Measurements from ENCODE around the gene MAD1L1. TPM values are rescaled to one million over a fixed set of nuclear protein-coding genes. Genes with fewer than 3 reads are reported as not detected.

MAD1L1 gene
- total and polyA plus RNA-seq, 10 donors: 47.3 to 118 (median 68.2) TPM

- H3K36me3 ChIP-seq: no peaks in the 10 kb centered on the region
- WGBS, 5 donors: 90 to 93% (median 91%) methylated on average over 6 of the region's 6 CpGs
- H3K27ac ChIP-seq: no peak overlapping the region
- H3K4me3 ChIP-seq: no peak overlapping the region
- intact Hi-C loops (cut with DNase I; ENCODE audit: low total_unique reads): no loop called here
- TF ChIP-seq POLR2AphosphoS5 (IDR thresholded peaks at IDR 0.05): no peak
- TF ChIP-seq POLR2A (IDR thresholded peaks at IDR 0.05): no peak
- TF ChIP-seq, protein P1, sequence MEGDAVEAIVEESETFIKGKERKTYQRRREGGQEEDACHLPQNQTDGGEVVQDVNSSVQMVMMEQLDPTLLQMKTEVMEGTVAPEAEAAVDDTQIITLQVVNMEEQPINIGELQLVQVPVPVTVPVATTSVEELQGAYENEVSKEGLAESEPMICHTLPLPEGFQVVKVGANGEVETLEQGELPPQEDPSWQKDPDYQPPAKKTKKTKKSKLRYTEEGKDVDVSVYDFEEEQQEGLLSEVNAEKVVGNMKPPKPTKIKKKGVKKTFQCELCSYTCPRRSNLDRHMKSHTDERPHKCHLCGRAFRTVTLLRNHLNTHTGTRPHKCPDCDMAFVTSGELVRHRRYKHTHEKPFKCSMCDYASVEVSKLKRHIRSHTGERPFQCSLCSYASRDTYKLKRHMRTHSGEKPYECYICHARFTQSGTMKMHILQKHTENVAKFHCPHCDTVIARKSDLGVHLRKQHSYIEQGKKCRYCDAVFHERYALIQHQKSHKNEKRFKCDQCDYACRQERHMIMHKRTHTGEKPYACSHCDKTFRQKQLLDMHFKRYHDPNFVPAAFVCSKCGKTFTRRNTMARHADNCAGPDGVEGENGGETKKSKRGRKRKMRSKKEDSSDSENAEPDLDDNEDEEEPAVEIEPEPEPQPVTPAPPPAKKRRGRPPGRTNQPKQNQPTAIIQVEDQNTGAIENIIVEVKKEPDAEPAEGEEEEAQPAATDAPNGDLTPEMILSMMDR (IDR thresholded peaks at IDR 0.05 in 8 of 11, conservative IDR thresholded peaks at IDR 0.05 in 3 of 11): no peak
- no peak for DNase-seq
- H3K9me3 ChIP-seq: peaks cover 0 to 30% (median 18%) of the 10 kb centered on the region in 8 donors
- no peaks in the 10 kb centered on the region for H3K4me1 ChIP-seq
- H3K27me3 ChIP-seq (replicated peaks in 1 of 7): peaks cover 0 to 12% (median 0%) of the 10 kb centered on the region in 7 donors
Measured at GRCh38 chr7:1770331-1770730, 462.4 kb downstream of the MAD1L1 start.

DNA sequence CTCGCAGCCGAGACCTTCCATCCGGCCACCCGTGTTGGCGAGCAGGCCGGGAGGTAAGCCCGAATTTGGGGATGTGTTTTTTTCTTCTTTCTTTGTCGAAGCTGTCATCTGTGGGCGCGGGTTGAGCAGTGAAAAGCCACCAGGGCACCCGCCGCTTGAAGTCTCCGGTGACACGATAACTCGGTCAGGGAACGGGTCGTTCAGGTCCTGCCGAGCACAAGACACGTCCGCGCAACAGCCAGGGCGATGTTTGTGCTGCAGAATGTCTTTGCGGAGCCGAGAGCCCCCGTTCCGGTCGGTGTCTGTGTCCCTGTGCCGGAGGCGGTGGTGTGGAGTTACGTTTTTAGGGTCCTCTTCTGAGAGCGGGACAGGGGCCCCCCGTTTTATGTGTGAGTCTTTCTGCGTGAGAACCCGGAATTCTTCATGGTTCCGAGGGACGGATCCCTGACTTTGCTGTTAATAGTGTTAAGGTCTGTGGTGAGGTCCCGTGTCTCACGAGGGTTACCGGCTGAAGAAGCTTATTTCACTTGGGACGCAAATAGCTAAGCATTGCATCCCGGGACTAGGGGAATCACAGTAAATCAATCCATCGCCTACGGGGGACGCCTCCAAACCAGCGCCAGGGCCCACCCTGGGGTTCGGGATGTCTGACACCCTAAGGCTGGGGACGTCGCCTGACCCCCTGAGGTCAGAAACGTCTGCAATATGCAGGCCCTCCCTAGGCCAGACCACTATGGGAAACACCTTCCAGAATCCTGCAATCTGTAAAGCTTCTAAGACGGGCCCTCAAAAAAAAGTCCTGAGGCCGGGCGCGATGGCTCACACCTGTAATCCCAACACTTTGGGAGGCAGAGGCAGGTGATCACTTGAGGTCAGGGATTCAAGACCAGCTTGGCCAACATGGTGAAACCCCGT lies 463.2 kb downstream of the MAD1L1 start:
- no peak for TF ChIP-seq POLR2A (IDR thresholded peaks at IDR 0.05)
- TF ChIP-seq, protein P1 (IDR thresholded peaks at IDR 0.05 in 8 of 11, conservative IDR thresholded peaks at IDR 0.05 in 3 of 11): no peak
- TF ChIP-seq POLR2AphosphoS5 (IDR thresholded peaks at IDR 0.05): no peak
- WGBS, 5 donors: 94 to 97% (median 95%) methylated on average over 36 to 54 of the region's 54 CpGs
- H3K4me1 ChIP-seq: no peaks in the 10 kb centered on the region
- H3K27ac ChIP-seq: no peak overlapping the region
- H3K9me3 ChIP-seq: peaks cover 0 to 30% (median 18%) of the 10 kb centered on the region in 8 donors
- H3K4me3 ChIP-seq: no peak overlapping the region
- intact Hi-C loops (cut with DNase I; ENCODE audit: low total_unique reads): no loop called here
- H3K27me3 ChIP-seq (replicated peaks in 1 of 7): peaks cover 0 to 12% (median 0%) of the 10 kb centered on the region in 7 donors
- H3K36me3 ChIP-seq: no peaks in the 10 kb centered on the region
- no peak for DNase-seq

DNA sequence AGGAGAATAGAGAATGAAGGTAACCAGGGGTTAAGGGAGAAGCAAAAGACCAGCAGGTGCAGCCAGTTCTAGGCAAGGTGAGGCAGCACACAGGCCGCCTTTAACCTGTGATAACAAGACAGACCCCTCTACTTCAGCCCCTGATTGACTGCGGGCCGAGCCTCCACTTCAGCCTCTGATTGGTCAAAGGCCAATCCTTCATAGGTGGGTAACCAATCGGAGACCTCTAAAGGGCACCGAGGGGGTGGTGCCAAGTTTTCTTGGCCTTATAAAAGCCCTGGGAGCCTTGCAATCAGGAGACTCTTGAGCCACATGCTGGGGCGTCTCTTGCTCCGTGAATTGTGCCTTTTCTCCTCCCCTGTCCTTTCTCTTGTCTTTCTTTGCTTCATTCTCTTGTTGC lies 463.9 kb downstream of the MAD1L1 start:
- Histone ChIP-seq H3K4me3 (no peak overlapping the region), H3K27me3 (replicated peaks in 1 of 7) (peaks cover 0 to 12% (median 0%) of the 10 kb centered on the region in 7 donors), H3K27ac (no peak overlapping the region), H3K9me3 (peaks cover 0 to 36% (median 24%) of the 10 kb centered on the region in 8 donors), H3K4me1 (no peaks in the 10 kb centered on the region), H3K36me3 (no peaks in the 10 kb centered on the region)
- no peak for DNase-seq
- intact Hi-C loops (cut with DNase I; ENCODE audit: low total_unique reads): no loop called here
- TF ChIP-seq POLR2AphosphoS5 (IDR thresholded peaks at IDR 0.05) (no peak), POLR2A (IDR thresholded peaks at IDR 0.05) (no peak)
- TF ChIP-seq, protein P1 (IDR thresholded peaks at IDR 0.05 in 8 of 11, conservative IDR thresholded peaks at IDR 0.05 in 3 of 11): no peak
- WGBS, 5 donors: 85 to 93% (median 88%) methylated on average over 7 of the region's 7 CpGs

DNA sequence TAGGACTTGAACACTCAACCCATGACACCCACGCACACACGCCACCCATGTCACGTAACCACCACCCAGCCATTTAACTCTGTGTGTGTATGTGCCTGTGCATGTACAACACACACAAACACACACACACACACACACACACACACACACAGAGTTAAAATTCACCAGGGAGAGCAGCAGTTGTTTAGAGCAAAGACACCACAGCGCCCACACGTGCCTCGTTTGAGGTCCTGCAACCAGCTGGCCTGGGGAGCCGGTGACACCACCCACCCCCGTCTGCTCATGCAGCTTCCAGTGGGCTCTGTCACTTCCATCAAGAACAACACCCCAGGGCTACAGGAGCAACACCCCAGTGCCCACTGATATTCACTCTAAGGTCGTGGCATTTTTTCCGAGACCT lies 465.2 kb downstream of the MAD1L1 start:
- peaks cover 0 to 35% (median 27%) of the 10 kb centered on the region in 8 donors for H3K9me3 ChIP-seq
- DNase-seq: no peak
- intact Hi-C loops (cut with DNase I; ENCODE audit: low total_unique reads): no loop called here
- 60 to 71% (median 64%) methylated on average over 10 of the region's 10 CpGs for WGBS, 5 donors
- H3K27me3 ChIP-seq (replicated peaks in 1 of 7): peaks cover 0 to 12% (median 0%) of the 10 kb centered on the region in 7 donors
- TF ChIP-seq, protein P1 (IDR thresholded peaks at IDR 0.05 in 8 of 11, conservative IDR thresholded peaks at IDR 0.05 in 3 of 11): peak in 1 of 11 experiments; percentile 9
- no peak for TF ChIP-seq POLR2AphosphoS5 (IDR thresholded peaks at IDR 0.05)
- H3K4me1 ChIP-seq: no peaks in the 10 kb centered on the region
- no peak overlapping the region for H3K27ac ChIP-seq
- no peak overlapping the region for H3K4me3 ChIP-seq
- H3K36me3 ChIP-seq: no peaks in the 10 kb centered on the region
